ENCODE measurements around the gene GPATCH8. TPM values are rescaled to one million over a fixed set of nuclear protein-coding genes. Genes with fewer than 3 reads are reported as not detected.
A peak's percentile ranks its signal among the peaks of the same experiment; 100 is the strongest.

GPATCH8 gene
- total RNA-seq, 4 donors from 2014 or later = 15.3 to 35.5 (median 24.9) TPM

- Histone ChIP-seq H3K9me3 (no peaks in the 10 kb centered on the region), H3K36me3 (peaks cover 32 to 53% (median 35%) of the 10 kb centered on the region in 3 donors), H3K4me1 (peaks cover 24 to 58% (median 24%) of the 10 kb centered on the region in 3 donors), H3K27me3 (no peaks in the 10 kb centered on the region), H3K27ac (no peak overlapping the region), H3K4me3 (no peak overlapping the region)
- intact Hi-C loops (cut with DNase I) = no loop called here
- 0 to 90% methylated on average over 1 to 2 of the region's 6 CpGs for WGBS, 2 donors
- TF ChIP-seq, protein P1, sequence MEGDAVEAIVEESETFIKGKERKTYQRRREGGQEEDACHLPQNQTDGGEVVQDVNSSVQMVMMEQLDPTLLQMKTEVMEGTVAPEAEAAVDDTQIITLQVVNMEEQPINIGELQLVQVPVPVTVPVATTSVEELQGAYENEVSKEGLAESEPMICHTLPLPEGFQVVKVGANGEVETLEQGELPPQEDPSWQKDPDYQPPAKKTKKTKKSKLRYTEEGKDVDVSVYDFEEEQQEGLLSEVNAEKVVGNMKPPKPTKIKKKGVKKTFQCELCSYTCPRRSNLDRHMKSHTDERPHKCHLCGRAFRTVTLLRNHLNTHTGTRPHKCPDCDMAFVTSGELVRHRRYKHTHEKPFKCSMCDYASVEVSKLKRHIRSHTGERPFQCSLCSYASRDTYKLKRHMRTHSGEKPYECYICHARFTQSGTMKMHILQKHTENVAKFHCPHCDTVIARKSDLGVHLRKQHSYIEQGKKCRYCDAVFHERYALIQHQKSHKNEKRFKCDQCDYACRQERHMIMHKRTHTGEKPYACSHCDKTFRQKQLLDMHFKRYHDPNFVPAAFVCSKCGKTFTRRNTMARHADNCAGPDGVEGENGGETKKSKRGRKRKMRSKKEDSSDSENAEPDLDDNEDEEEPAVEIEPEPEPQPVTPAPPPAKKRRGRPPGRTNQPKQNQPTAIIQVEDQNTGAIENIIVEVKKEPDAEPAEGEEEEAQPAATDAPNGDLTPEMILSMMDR (IDR thresholded peaks at IDR 0.05) = peak; percentile 59 to 81 (median 66)
- no peak for TF ChIP-seq POLR2A (IDR thresholded peaks at IDR 0.05)
- DNase-seq = no peak
Measured at GRCh38 chr17:44350733-44351226, 152.4 kb downstream of the GPATCH8 start.

- 69% methylated on average over 3 of the region's 12 CpGs; no CpG with 5 or more reads in 1 of the 2 donors for WGBS, 2 donors
- intact Hi-C loops (cut with DNase I) = no loop called here
Measured at GRCh38 chr17:44349553-44350070, 153.6 kb downstream of the GPATCH8 start.

GRCh38 chr17:44348988-44349364 lies 154.2 kb downstream of the GPATCH8 start:
- Histone ChIP-seq H3K4me1 (peaks cover 32 to 70% (median 34%) of the 10 kb centered on the region in 3 donors), H3K27me3 (no peaks in the 10 kb centered on the region), H3K36me3 (peaks cover 32 to 53% (median 35%) of the 10 kb centered on the region in 3 donors), H3K27ac (peak overlapping the region; percentile 96 to 100 (median 98)), H3K4me3 (peak overlapping the region in 1 of 4 donors; percentile 10), H3K9me3 (no peaks in the 10 kb centered on the region)
- intact Hi-C loops (cut with DNase I) = no loop called here
- WGBS, 2 donors = 66% methylated on average over 2 of the region's 6 CpGs; no CpG with 5 or more reads in 1 of the 2 donors
- DNase-seq = no peak
- TF ChIP-seq, protein P1 (IDR thresholded peaks at IDR 0.05) = no peak
- no peak for TF ChIP-seq POLR2A (IDR thresholded peaks at IDR 0.05)

More at GRCh38 chr17:44349553-44350070, 153.6 kb downstream of the GPATCH8 start:
- H3K27ac ChIP-seq = peak overlapping the region in 3 of 4 donors; percentile 97 to 100 (median 99)
- peaks cover 32 to 53% (median 35%) of the 10 kb centered on the region in 3 donors for H3K36me3 ChIP-seq
- no peak for DNase-seq
- no peaks in the 10 kb centered on the region for H3K9me3 ChIP-seq
- H3K4me3 ChIP-seq = no peak overlapping the region
- TF ChIP-seq, protein P1 (IDR thresholded peaks at IDR 0.05) = no peak
- no peak for TF ChIP-seq POLR2A (IDR thresholded peaks at IDR 0.05)
- H3K27me3 ChIP-seq = no peaks in the 10 kb centered on the region
- peaks cover 26 to 64% (median 27%) of the 10 kb centered on the region in 3 donors for H3K4me1 ChIP-seq

DNA sequence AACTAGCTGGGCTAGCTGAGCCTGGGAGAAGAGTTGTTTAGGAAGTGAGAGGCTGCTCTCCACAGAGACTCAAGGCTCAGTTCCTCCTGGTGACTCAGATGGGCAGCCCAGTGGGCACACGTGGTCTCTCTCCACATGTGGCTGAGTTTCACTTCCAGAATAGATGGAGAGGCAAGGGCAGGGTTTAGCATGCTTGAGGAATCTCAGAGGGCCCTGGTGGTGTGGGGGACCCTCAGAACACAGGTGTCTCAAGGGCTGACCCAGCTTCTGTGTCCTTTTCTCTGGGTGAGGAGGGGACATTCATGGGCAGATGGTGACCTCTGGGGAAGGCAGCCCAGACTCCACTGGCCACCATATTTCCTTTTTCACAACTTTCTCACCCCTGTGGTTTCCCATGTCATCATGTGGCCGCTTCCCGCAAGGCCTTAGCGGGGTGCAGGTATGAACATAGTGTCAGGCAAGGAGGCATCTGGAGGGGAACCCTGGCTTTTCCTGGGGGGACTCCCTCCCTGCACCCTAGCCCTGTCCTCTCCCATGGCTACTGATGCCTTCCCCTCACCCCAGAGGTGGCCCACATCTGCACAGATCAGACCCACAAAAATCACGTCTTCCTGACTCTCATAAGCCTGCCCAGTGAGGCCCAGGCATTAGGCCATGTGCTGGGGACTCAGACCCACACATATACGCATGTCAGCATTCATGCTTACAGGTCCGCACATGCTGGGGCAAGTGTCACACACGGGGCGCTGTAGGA lies 154.8 kb downstream of the GPATCH8 start:
- Histone ChIP-seq H3K4me1 (peaks cover 36 to 73% (median 38%) of the 10 kb centered on the region in 3 donors), H3K36me3 (peaks cover 32 to 51% (median 35%) of the 10 kb centered on the region in 3 donors), H3K27me3 (no peaks in the 10 kb centered on the region), H3K27ac (peak overlapping the region; percentile 96 to 100 (median 98)), H3K9me3 (no peaks in the 10 kb centered on the region), H3K4me3 (no peak overlapping the region)
- 40 to 48% methylated on average over 6 to 7 of the region's 9 CpGs for WGBS, 2 donors
- intact Hi-C loops (cut with DNase I) = no loop called here
- no peak for TF ChIP-seq POLR2A (IDR thresholded peaks at IDR 0.05)
- TF ChIP-seq, protein P1 (IDR thresholded peaks at IDR 0.05) = no peak
- DNase-seq = no peak

Small RNA genes within 50 kb of the gene (small RNA-seq; reads per million reads assigned to genes)
- gene RN7SL258P = 0 to 0.14 (median 0) reads per million in 4 donors

Other genes with a start within 250 kb of the GPATCH8 start
- gene SLC4A1, start 235.3 kb downstream of the GPATCH8 start, total RNA-seq = not detected
- 1 to 10 TPM in 2 of 4 donors, under 1 TPM in 2; 0.23 to 1.1 (median 0.81) TPM for gene RUNDC3A, start 194.8 kb downstream of the GPATCH8 start, total RNA-seq
- gene SLC25A39, start 178.6 kb downstream of the GPATCH8 start, total RNA-seq = 100 to 1,000 TPM in 2 of 4 donors, 10 to 100 TPM in 2; 93.2 to 148 (median 107) TPM
- gene GRN, start 158.1 kb downstream of the GPATCH8 start, total RNA-seq = 1,000 to 10,000 TPM in 1 of 4 donors, 100 to 1,000 TPM in 3; 428 to 1,204 (median 642) TPM
- gene FAM171A2, start 139.6 kb downstream of the GPATCH8 start, total RNA-seq = 10 to 100 TPM in 1 of 4 donors, 1 to 10 TPM in 2, under 1 TPM in 1; 0.35 to 17.4 (median 3.2) TPM
- under 1 TPM in 3 of 4 donors, not detected in 1; 0.26 to 0.76 (median 0.70) TPM for gene ITGA2B, start 113.8 kb downstream of the GPATCH8 start, total RNA-seq
- 1 to 10 TPM in 2 of 4 donors, under 1 TPM in 1, not detected in 1; 0.26 to 1.5 (median 1.3) TPM for gene FZD2, start 54.1 kb upstream of the GPATCH8 start, total RNA-seq
- gene MEIOC, start 153.1 kb upstream of the GPATCH8 start, total RNA-seq = under 1 TPM in 1 of 4 donors, not detected in 3; under 0.01 TPM
- 10 to 100 TPM; 10.2 to 23.0 (median 19.7) TPM for gene CCDC43, start 186.4 kb upstream of the GPATCH8 start, total RNA-seq
- 1 to 10 TPM; 1.9 to 5.3 (median 3.8) TPM for gene DBF4B, start 205.3 kb upstream of the GPATCH8 start, total RNA-seq

Measured in esophagus squamous epithelium (tissue), 5 donors.